HepG2 (cell line): Measurements from ENCODE around the gene TMIGD3. TPM values are rescaled to one million over a fixed set of nuclear protein-coding genes. Genes with fewer than 3 reads are reported as not detected.

Experiments used
- ATAC-seq: fragments of 200-7000 bp; cut with Tn5 transposase; 3 replicates; pipeline ENCODE4 v1.9.1; 2020; ENCODE audit warnings: mild to moderate bottlenecking, moderate library complexity
- BruUV-seq: library from RNA; stranded (reverse); fragments of 400-500 nt; replicated peaks from 2 replicates; lab custom pipeline; 2021; lab: Mats Ljungman, UMichigan
- CTCF ChIA-PET: fragments of 300-600 bp; formaldehyde crosslinking; extraction: SDS; loops from one replicate; lab custom pipeline; 2021; ENCODE audit warnings: low total read pairs, inconsistent platforms, low intra/inter-chr PET ratio; lab: Yijun Ruan, JAX
- POLR2A ChIA-PET: fragments of 350-600 bp; sonication (Branson Sonifier 250); formaldehyde crosslinking; loops from one replicate; lab custom pipeline; 2020; ENCODE audit warnings: antibody characterized with exemption, inconsistent platforms; lab: Yijun Ruan, JAX
- DNase-seq: peaks from one replicate; pipeline ENCODE4 v3.0.0-alpha.2; 2015; ENCODE audit warnings: low spot score
- FAIRE-seq: peaks from 3 replicates; lab custom pipeline; 2011; peaks lifted over from hg19 to GRCh38; lab: Jason Lieb, UNC
- H2AFZ ChIP-seq: one replicate; pipeline ENCODE4 v1.6.1; 2011; ENCODE audit warnings: low read length, inconsistent platforms
- H3K27ac ChIP-seq: fragments of 300-600 bp; 3 replicates; pipeline ENCODE4 v1.8.0; 2011; ENCODE audit warnings: mixed run types, mild to moderate bottlenecking, mixed read lengths, low read length, inconsistent platforms; ENCODE audit not compliant: insufficient read depth; ENCODE audit errors: extremely low read length
- H3K27me3 ChIP-seq, 2 experiments: fragments of 200-600 bp in 1 of 2; 2 replicates in 1 of 2; 3 replicates in 1 of 2; pipeline versions ENCODE4 v1.6.0 to v1.8.0; 2011; ENCODE audit warnings: low read length in 2 of 2, mild to moderate bottlenecking in 2 of 2, moderate library complexity in 2 of 2, inconsistent platforms in 1 of 2; ENCODE audit not compliant: insufficient read depth in 2 of 2, control insufficient read depth in 1 of 2
- H3K36me3 ChIP-seq, 2 experiments: fragments of 200-600 bp in 1 of 2; replicated peaks in 1 of 2; 2 replicates in 1 of 2; 3 replicates in 1 of 2; pipeline versions ENCODE4 v1.5.1 to v1.8.0; 2011; ENCODE audit warnings: low read length in 2 of 2, inconsistent platforms in 1 of 2; ENCODE audit not compliant: insufficient read depth in 2 of 2, control insufficient read depth in 1 of 2
- H3K4me1 ChIP-seq: 2 replicates; pipeline ENCODE4 v1.5.1; 2012; ENCODE audit warnings: low read length, inconsistent platforms; ENCODE audit not compliant: insufficient read depth
- H3K4me2 ChIP-seq: 2 replicates; pipeline ENCODE4 v1.6.0; 2011; ENCODE audit warnings: low read depth, low read length, inconsistent platforms
- H3K4me3 ChIP-seq, 3 experiments: fragments of 200-600 bp in 1 of 3; sonication (generic), shearing (Covaris generic) in 1 of 3; replicated peaks in 1 of 3; 2 replicates each; pipeline ENCODE4 v1.5.1; 2011 to 2016; ENCODE audit warnings: low read length in 3 of 3, inconsistent platforms in 2 of 3, low read depth in 2 of 3, mild to moderate bottlenecking in 2 of 3, control low read depth in 1 of 3, mixed read lengths in 1 of 3; ENCODE audit not compliant: insufficient read depth in 1 of 3
- H3K79me2 ChIP-seq: one replicate; pipeline ENCODE4 v1.6.1; 2011; ENCODE audit warnings: low read length, inconsistent platforms; ENCODE audit not compliant: insufficient read depth
- H3K9ac ChIP-seq: 2 replicates; pipeline ENCODE4 v1.6.0; 2011; ENCODE audit warnings: mild to moderate bottlenecking, low read depth, low read length, inconsistent platforms; ENCODE audit not compliant: insufficient read depth
- H3K9me3 ChIP-seq: 2 replicates; pipeline ENCODE4 v1.5.1; 2012; ENCODE audit warnings: mild to moderate bottlenecking, low read length
- H4K20me1 ChIP-seq: 2 replicates; pipeline ENCODE4 v1.6.0; 2011; ENCODE audit warnings: inconsistent platforms, mild to moderate bottlenecking, low read length, moderate library complexity; ENCODE audit not compliant: insufficient read depth
- ATM ChIP-seq: fragments of 450-650 bp; IDR thresholded peaks from 2 replicates; pipeline ENCODE4 v1.7.1; 2017; ENCODE audit warnings: mild to moderate bottlenecking, borderline replicate concordance
- CBX2 ChIP-seq, 2 experiments: fragments of 200-600 bp in 1 of 2; sonication (generic); formaldehyde crosslinking in 1 of 2; IDR thresholded peaks; 2 replicates each; pipeline versions ENCODE4 v1.7.0 to v1.8.1; 2018 to 2022; ENCODE audit warnings: low read depth in 2 of 2, low read length in 1 of 2, mild to moderate bottlenecking in 1 of 2, missing genetic modification reagents in 1 of 2
- CEBPZ ChIP-seq: IDR thresholded peaks from 2 replicates; pipeline ENCODE4 v1.6.1; 2012; ENCODE audit warnings: low read length, improper control_type of control experiment
- FOXK1 ChIP-seq: sonication (generic); formaldehyde crosslinking; IDR thresholded peaks from 2 replicates; pipeline ENCODE4 v1.4.0; 2020; ENCODE audit warnings: low read depth, missing genetic modification reagents, borderline replicate concordance
- HDAC2 ChIP-seq: sonication (generic); formaldehyde crosslinking; IDR thresholded peaks from 2 replicates; pipeline ENCODE4 v1.4.0; 2020; ENCODE audit warnings: missing genetic modification reagents
- SAP130 ChIP-seq: IDR thresholded peaks from 2 replicates; pipeline ENCODE4 v1.6.1; 2016; ENCODE audit warnings: low read depth
- TRIM24 ChIP-seq: sonication (generic); formaldehyde crosslinking; IDR thresholded peaks from 2 replicates; pipeline ENCODE4 v1.8.0; 2022; ENCODE audit warnings: mild to moderate bottlenecking, missing genetic modification reagents
- ZNF18 ChIP-seq: sonication (generic); formaldehyde crosslinking; IDR thresholded peaks from 2 replicates; pipeline ENCODE4 v1.8.0; 2022; ENCODE audit warnings: mild to moderate bottlenecking, missing genetic modification reagents; ENCODE audit not compliant: insufficient replicate concordance
- ZNF230 ChIP-seq: sonication (generic); formaldehyde crosslinking; IDR thresholded peaks from 2 replicates; pipeline ENCODE4 v1.4.0; 2020; ENCODE audit warnings: mild to moderate bottlenecking, missing genetic modification reagents
- ZNF331 ChIP-seq: sonication (generic); formaldehyde crosslinking; IDR thresholded peaks from 2 replicates; pipeline ENCODE4 v1.4.0; 2020; ENCODE audit warnings: missing genetic modification reagents
- ZNF678 ChIP-seq: sonication (generic); formaldehyde crosslinking; IDR thresholded peaks from 2 replicates; pipeline ENCODE4 v1.4.0; 2020; ENCODE audit warnings: mild to moderate bottlenecking, missing genetic modification reagents
- ZNF782 ChIP-seq: sonication (generic); formaldehyde crosslinking; IDR thresholded peaks from 2 replicates; pipeline ENCODE4 v1.4.0; 2020; ENCODE audit warnings: missing genetic modification reagents, mild to moderate bottlenecking, borderline replicate concordance
- in situ Hi-C: cut with HindIII; loops from 2 replicates; pipeline ENCODE4 v1.10.0; 2017; ENCODE audit warnings: low pct_unique_long_range_greater_than_20kb; ENCODE audit not compliant: extremely low pct_ligation_motif_present
- intact Hi-C: fragments of 100-400 bp; cut with micrococcal nuclease; formaldehyde crosslinking; loops from one replicate; pipeline ENCODE4 v1.10.0; 2022; ENCODE audit not compliant: unreplicated experiment
- polyA plus RNA-seq, 8 experiments: library from polyadenylated mRNA; depleted of rRNA in 3 of 8; stranded (reverse) in 7 of 8; unstranded in 1 of 8; fragments of >200 nt; fragmentation: Illumina TruSeq in 4 of 8; extraction: Trizol in 4 of 8; gene quantifications; 2 replicates each; pipeline versions ENCODE4 v1.2.1 to v1.2.3, GENCODE V29; 2011 to 2016; ENCODE audit warnings: low read depth in 4 of 8, missing spikeins in 1 of 8, mixed read lengths in 1 of 8; ENCODE audit not compliant: insufficient read depth in 1 of 8
- total RNA-seq, 5 experiments: library from RNA; depleted of rRNA; stranded (reverse); fragments of >200 nt; fragmentation: Illumina TruSeq; extraction: Trizol; gene quantifications; 2 replicates each; pipeline ENCODE4 v1.2.3, GENCODE V29; 2016; ENCODE audit warnings: low read depth in 1 of 5
- TF ChIP-seq, protein P1 (sequence below): sonication (generic); formaldehyde crosslinking; IDR thresholded peaks from 2 replicates; pipeline ENCODE4 v1.9.0; 2021; ENCODE audit warnings: mild to moderate bottlenecking, missing genetic modification reagents

TMIGD3 gene
- total and polyA plus RNA-seq, 2 of the 13 experiments (the other 11 are each of a cell fraction or from before 2014, with no cell fraction given), result not detected

DNA sequence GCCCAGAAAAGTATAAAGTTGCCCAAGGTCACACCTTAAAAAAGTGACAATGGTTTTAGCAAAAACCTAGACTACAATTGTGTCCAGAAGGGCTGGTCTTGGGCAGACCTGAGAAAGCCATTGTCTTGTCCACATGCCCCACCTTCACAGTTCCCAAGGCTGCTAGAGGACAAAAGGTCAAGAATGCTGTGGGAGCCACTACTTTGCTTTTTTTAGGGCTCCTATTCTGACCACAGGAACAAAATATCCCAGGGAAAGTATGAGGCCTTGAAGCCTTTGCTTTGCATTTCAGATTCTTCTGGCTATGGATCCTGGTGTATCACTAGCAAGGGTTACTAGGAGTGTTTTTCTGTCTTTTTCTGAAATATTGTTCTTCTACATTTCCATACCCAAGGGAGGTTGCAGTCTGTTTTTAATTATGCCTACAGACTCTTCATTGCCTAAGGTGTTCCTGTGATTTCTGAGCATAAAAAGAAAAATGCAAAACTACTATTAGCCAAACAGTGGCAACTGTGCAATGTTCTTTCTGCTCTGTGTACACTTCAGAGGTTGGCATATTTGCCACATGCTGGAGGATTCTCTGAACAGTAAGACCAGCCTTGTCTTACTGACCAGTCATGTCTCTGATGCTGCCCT, 18.9 kb downstream of the TMIGD3 start:
- FAIRE-seq (no peak), ATAC-seq (no peak), DNase-seq (no peak)
- intact Hi-C loops, result no loop called here
- BruUV-seq, result no TSS peak
- no peak overlapping the region for H3K9ac ChIP-seq
- POLR2A ChIA-PET, result interaction anchor here (0.6 kb wide), 1 partner anchor 158 kb away, joined by 3 read pairs; no protein-coding TSS in a partner anchor
- no peak overlapping the region for H2AFZ ChIP-seq
- H3K4me2 ChIP-seq, result no peak overlapping the region
- CTCF ChIA-PET, result no interaction called here
- H3K4me1 ChIP-seq, result peaks cover 9% of the 10 kb centered on the region; the same call in 1 of the 2 replicates
- H3K4me3 ChIP-seq, result no peak overlapping the region
- H3K36me3 ChIP-seq, result no peaks in the 10 kb centered on the region
- H3K9me3 ChIP-seq, result no peaks in the 10 kb centered on the region
- peaks cover 3 to 35% of the 10 kb centered on the region in 2 experiments; a peak in 3 of 5 replicates for H3K27me3 ChIP-seq
- no peaks in the 10 kb centered on the region for H4K20me1 ChIP-seq
- no peak overlapping the region for H3K27ac ChIP-seq
- no peaks in the 10 kb centered on the region for H3K79me2 ChIP-seq
- in situ Hi-C loops, result loop anchor here (5.0 kb wide), 1 partner anchor 283 kb away; no protein-coding TSS in a partner anchor
- TF ChIP-seq CBX2 (IDR thresholded peaks at IDR 0.05; ENCODE audit: low read depth, low read length) (no peak), CBX2 (CRISPR knock-in tag; IDR thresholded peaks at IDR 0.05; ENCODE audit: low read depth) (no peak), ZNF678 (CRISPR knock-in tag) (no peak), TRIM24 (CRISPR knock-in tag) (no peak), ZNF331 (no peak), ATM (no peak), ZNF782 (CRISPR knock-in tag) (no peak), SAP130 (CRISPR knock-in tag) (no peak), FOXK1 (CRISPR knock-in tag) (no peak), HDAC2 (CRISPR knock-in tag) (no peak), ZNF18 (no peak), ZNF230 (no peak), CEBPZ (no peak)
- TF ChIP-seq, protein P1, sequence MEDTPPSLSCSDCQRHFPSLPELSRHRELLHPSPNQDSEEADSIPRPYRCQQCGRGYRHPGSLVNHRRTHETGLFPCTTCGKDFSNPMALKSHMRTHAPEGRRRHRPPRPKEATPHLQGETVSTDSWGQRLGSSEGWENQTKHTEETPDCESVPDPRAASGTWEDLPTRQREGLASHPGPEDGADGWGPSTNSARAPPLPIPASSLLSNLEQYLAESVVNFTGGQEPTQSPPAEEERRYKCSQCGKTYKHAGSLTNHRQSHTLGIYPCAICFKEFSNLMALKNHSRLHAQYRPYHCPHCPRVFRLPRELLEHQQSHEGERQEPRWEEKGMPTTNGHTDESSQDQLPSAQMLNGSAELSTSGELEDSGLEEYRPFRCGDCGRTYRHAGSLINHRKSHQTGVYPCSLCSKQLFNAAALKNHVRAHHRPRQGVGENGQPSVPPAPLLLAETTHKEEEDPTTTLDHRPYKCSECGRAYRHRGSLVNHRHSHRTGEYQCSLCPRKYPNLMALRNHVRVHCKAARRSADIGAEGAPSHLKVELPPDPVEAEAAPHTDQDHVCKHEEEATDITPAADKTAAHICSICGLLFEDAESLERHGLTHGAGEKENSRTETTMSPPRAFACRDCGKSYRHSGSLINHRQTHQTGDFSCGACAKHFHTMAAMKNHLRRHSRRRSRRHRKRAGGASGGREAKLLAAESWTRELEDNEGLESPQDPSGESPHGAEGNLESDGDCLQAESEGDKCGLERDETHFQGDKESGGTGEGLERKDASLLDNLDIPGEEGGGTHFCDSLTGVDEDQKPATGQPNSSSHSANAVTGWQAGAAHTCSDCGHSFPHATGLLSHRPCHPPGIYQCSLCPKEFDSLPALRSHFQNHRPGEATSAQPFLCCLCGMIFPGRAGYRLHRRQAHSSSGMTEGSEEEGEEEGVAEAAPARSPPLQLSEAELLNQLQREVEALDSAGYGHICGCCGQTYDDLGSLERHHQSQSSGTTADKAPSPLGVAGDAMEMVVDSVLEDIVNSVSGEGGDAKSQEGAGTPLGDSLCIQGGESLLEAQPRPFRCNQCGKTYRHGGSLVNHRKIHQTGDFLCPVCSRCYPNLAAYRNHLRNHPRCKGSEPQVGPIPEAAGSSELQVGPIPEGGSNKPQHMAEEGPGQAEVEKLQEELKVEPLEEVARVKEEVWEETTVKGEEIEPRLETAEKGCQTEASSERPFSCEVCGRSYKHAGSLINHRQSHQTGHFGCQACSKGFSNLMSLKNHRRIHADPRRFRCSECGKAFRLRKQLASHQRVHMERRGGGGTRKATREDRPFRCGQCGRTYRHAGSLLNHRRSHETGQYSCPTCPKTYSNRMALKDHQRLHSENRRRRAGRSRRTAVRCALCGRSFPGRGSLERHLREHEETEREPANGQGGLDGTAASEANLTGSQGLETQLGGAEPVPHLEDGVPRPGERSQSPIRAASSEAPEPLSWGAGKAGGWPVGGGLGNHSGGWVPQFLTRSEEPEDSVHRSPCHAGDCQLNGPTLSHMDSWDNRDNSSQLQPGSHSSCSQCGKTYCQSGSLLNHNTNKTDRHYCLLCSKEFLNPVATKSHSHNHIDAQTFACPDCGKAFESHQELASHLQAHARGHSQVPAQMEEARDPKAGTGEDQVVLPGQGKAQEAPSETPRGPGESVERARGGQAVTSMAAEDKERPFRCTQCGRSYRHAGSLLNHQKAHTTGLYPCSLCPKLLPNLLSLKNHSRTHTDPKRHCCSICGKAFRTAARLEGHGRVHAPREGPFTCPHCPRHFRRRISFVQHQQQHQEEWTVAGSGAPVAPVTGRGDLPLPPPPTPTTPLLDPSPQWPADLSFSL, result no peak
